GM18526 (cell line): ENCODE data around the gene ARHGAP26.

Experiments used
- POLR2A ChIP-seq: IDR thresholded peaks from 3 replicates; pipeline ENCODE4 v1.6.1; 2011; ENCODE audit not compliant: insufficient read length; ENCODE audit errors: extremely low read depth

ARHGAP26 gene

GRCh38 chr5:142934051-142934762 is 164.0 kb downstream of the ARHGAP26 start:
- TF ChIP-seq POLR2A, result no peak

- no peak for TF ChIP-seq POLR2A
Measured at GRCh38 chr5:142935014-142935413, 164.8 kb downstream of the ARHGAP26 start.

- TF ChIP-seq POLR2A, result no peak
Measured at GRCh38 chr5:142937374-142937773, 167.2 kb downstream of the ARHGAP26 start.

- TF ChIP-seq POLR2A, result no peak
Measured at GRCh38 chr5:142938266-142938880, 168.2 kb downstream of the ARHGAP26 start.

GRCh38 chr5:142939006-142939405 is 168.8 kb downstream of the ARHGAP26 start:
- TF ChIP-seq POLR2A, result no peak

GRCh38 chr5:142939884-142940283 is 169.7 kb downstream of the ARHGAP26 start:
- TF ChIP-seq POLR2A, result no peak

GRCh38 chr5:142941245-142941644 is 171.1 kb downstream of the ARHGAP26 start:
- no peak for TF ChIP-seq POLR2A

GRCh38 chr5:142942901-142943300 is 172.7 kb downstream of the ARHGAP26 start:
- no peak for TF ChIP-seq POLR2A

GRCh38 chr5:142944140-142944539 is 174.0 kb downstream of the ARHGAP26 start:
- TF ChIP-seq POLR2A, result no peak

GRCh38 chr5:142945321-142945720 is 175.1 kb downstream of the ARHGAP26 start:
- no peak for TF ChIP-seq POLR2A

- TF ChIP-seq POLR2A, result no peak
Measured at GRCh38 chr5:142945845-142946244, 175.7 kb downstream of the ARHGAP26 start.

- no peak for TF ChIP-seq POLR2A
Measured at GRCh38 chr5:142946547-142947426, 176.6 kb downstream of the ARHGAP26 start.

- no peak for TF ChIP-seq POLR2A
Measured at GRCh38 chr5:142947427-142947709, 177.2 kb downstream of the ARHGAP26 start.

GRCh38 chr5:142952229-142952628 is 182.1 kb downstream of the ARHGAP26 start:
- no peak for TF ChIP-seq POLR2A

- TF ChIP-seq POLR2A, result no peak
Measured at GRCh38 chr5:142954455-142954854, 184.3 kb downstream of the ARHGAP26 start.

- no peak for TF ChIP-seq POLR2A
Measured at GRCh38 chr5:142955628-142956027, 185.5 kb downstream of the ARHGAP26 start.
